Mesothelial cell of epicardium (in vitro differentiated cells): ENCODE data around the gene MYLK. TPM values are rescaled to one million over a fixed set of nuclear protein-coding genes. Genes with fewer than 3 reads are reported as not detected.

Experiments
- DNase-seq, 2 experiments: peaks; one replicate each; pipeline ENCODE4 v3.0.0; 2021; ENCODE audit warnings: low spot score in 2 of 2; ENCODE audit not compliant: unreplicated experiment in 2 of 2
- H3K27ac Mint-ChIP-seq: 2 replicates; pipeline ENCODE4 v1.8.0; 2021; ENCODE audit warnings: mixed read lengths
- H3K27me3 Mint-ChIP-seq: 2 replicates; pipeline ENCODE4 v1.8.0; 2021; ENCODE audit warnings: low read depth, mixed read lengths
- H3K36me3 Mint-ChIP-seq: 2 replicates; pipeline ENCODE4 v1.8.0; 2021; ENCODE audit warnings: mixed read lengths
- H3K4me1 Mint-ChIP-seq: 2 replicates; pipeline ENCODE4 v1.8.0; 2021; ENCODE audit warnings: mixed read lengths
- H3K4me3 Mint-ChIP-seq: 2 replicates; pipeline ENCODE4 v1.8.0; 2021; ENCODE audit warnings: mild to moderate bottlenecking, moderate library complexity, mixed read lengths
- H3K9me3 Mint-ChIP-seq: 2 replicates; pipeline ENCODE4 v1.8.0; 2021; ENCODE audit warnings: mixed read lengths
- CTCF ChIP-seq: fragments of 200-600 bp; sonication (generic); IDR thresholded peaks from one replicate; pipeline ENCODE4 v1.5.0; 2021; ENCODE audit warnings: antibody characterized with exemption; ENCODE audit not compliant: unreplicated experiment
- total RNA-seq: library from RNA; stranded (reverse); gene quantifications from 3 replicates; pipeline ENCODE4 v1.2.1, GENCODE V29; 2021

MYLK gene
- total RNA-seq, 1 donor from 2014 or later, result 14.3 TPM

GRCh38 chr3:123834631-123835030, 49.5 kb downstream of the MYLK start:
- no peak for DNase-seq
- Mint-ChIP-seq H3K27ac (no peak overlapping the region), H3K36me3 (peaks cover 3% of the 10 kb centered on the region), H3K4me1 (no peaks in the 10 kb centered on the region), H3K27me3 (no peaks in the 10 kb centered on the region), H3K4me3 (no peak overlapping the region), H3K9me3 (peaks cover 29% of the 10 kb centered on the region)
- TF ChIP-seq CTCF, result no peak

GRCh38 chr3:123833398-123833785, 50.7 kb downstream of the MYLK start:
- Mint-ChIP-seq H3K27ac (no peak overlapping the region), H3K9me3 (peaks cover 28% of the 10 kb centered on the region), H3K27me3 (no peaks in the 10 kb centered on the region), H3K4me1 (no peaks in the 10 kb centered on the region), H3K36me3 (peaks cover 10% of the 10 kb centered on the region), H3K4me3 (no peak overlapping the region)
- TF ChIP-seq CTCF, result no peak
- DNase-seq, result no peak

GRCh38 chr3:123832692-123833397, 51.3 kb downstream of the MYLK start:
- Mint-ChIP-seq H3K4me3 (no peak overlapping the region), H3K9me3 (peaks cover 28% of the 10 kb centered on the region), H3K27me3 (no peaks in the 10 kb centered on the region), H3K4me1 (no peaks in the 10 kb centered on the region), H3K27ac (no peak overlapping the region), H3K36me3 (peaks cover 11% of the 10 kb centered on the region)
- no peak for TF ChIP-seq CTCF
- no peak for DNase-seq

- no peak for DNase-seq
- no peaks in the 10 kb centered on the region for H3K4me1 Mint-ChIP-seq
- H3K27ac Mint-ChIP-seq, result no peak overlapping the region
- H3K4me3 Mint-ChIP-seq, result no peak overlapping the region
- peaks cover 23% of the 10 kb centered on the region for H3K36me3 Mint-ChIP-seq
- H3K9me3 Mint-ChIP-seq, result peaks cover 33% of the 10 kb centered on the region
- H3K27me3 Mint-ChIP-seq, result no peaks in the 10 kb centered on the region
- TF ChIP-seq CTCF, result no peak
Observed at GRCh38 chr3:123831420-123831819, 52.7 kb downstream of the MYLK start.

GRCh38 chr3:123821920-123822319, 62.2 kb downstream of the MYLK start:
- H3K9me3 Mint-ChIP-seq, result peaks cover 35% of the 10 kb centered on the region
- DNase-seq, result no peak
- no peak overlapping the region for H3K27ac Mint-ChIP-seq
- H3K27me3 Mint-ChIP-seq, result peaks cover 1% of the 10 kb centered on the region
- TF ChIP-seq CTCF, result no peak
- H3K4me1 Mint-ChIP-seq, result peaks cover 9% of the 10 kb centered on the region
- peaks cover 14% of the 10 kb centered on the region for H3K36me3 Mint-ChIP-seq
- no peak overlapping the region for H3K4me3 Mint-ChIP-seq

- no peak for DNase-seq
- Mint-ChIP-seq H3K27me3 (peaks cover 1% of the 10 kb centered on the region), H3K4me3 (no peak overlapping the region), H3K36me3 (peaks cover 8% of the 10 kb centered on the region), H3K9me3 (peaks cover 27% of the 10 kb centered on the region), H3K27ac (no peak overlapping the region), H3K4me1 (peaks cover 15% of the 10 kb centered on the region)
- no peak for TF ChIP-seq CTCF
Observed at GRCh38 chr3:123819949-123820348, 64.2 kb downstream of the MYLK start.
